Hepatocyte (in vitro differentiated cells): ENCODE data around the gene HTR3D.

ENCODE experiments used
- CTCF ChIP-seq: fragments of 200-600 bp; sonication (generic); IDR thresholded peaks from 2 replicates; pipeline ENCODE4 v1.5.1; 2016; ENCODE audit warnings: antibody characterized with exemption, mild to moderate bottlenecking; ENCODE audit not compliant: poor library complexity
- EZH2 ChIP-seq: fragments of 200-600 bp; sonication (generic); IDR thresholded peaks from 2 replicates; pipeline ENCODE4 v1.6.1; 2016; ENCODE audit warnings: antibody characterized with exemption, mild to moderate bottlenecking, borderline replicate concordance
- EZH2phosphoT487 ChIP-seq: fragments of 200-600 bp; sonication (generic); IDR thresholded peaks from one replicate; pipeline ENCODE4 v1.6.1; 2018; ENCODE audit warnings: antibody characterized with exemption, mild to moderate bottlenecking, low read depth, moderate library complexity; ENCODE audit not compliant: unreplicated experiment, severe bottlenecking

GRCh38 chr3:183991403-183991802 is 40.1 kb upstream of the HTR3D start:
- TF ChIP-seq CTCF (no peak), EZH2 (no peak), EZH2phosphoT487 (no peak)
